ENCODE measurements around the gene MKNK1.

- no peak for TF ChIP-seq POLR2AphosphoS5 (IDR thresholded peaks at IDR 0.05; ENCODE audit: low read depth, low read length)
- TF ChIP-seq POLR2A (IDR thresholded peaks at IDR 0.05; ENCODE audit: low read depth, low read length) = no peak
- TF ChIP-seq TAF1 (IDR thresholded peaks at IDR 0.05; ENCODE audit: low read depth, low read length) = no peak
- no peak for TF ChIP-seq SPI1 (IDR thresholded peaks at IDR 0.05; ENCODE audit: low read depth, low read length)
- no peak for TF ChIP-seq PAX5 (IDR thresholded peaks at IDR 0.05; ENCODE audit: insufficient read depth, low read length, severe bottlenecking)
These were observed 17.9 kb upstream of the MKNK1 start for GRCh38 chr1:46621930-46622329.
